Activated CD8-positive, alpha-beta memory T cell treated with anti-CD3 and anti-CD28 coated beads, Interleukin-2, amount 50 U/mL, for 48 hours (primary cell): ENCODE results near the gene OTX1.
A peak's percentile ranks its signal among the peaks of the same experiment; 100 is the strongest.

Experiments used
- DNase-seq: peaks from one replicate; pipeline ENCODE4 v3.0.0-alpha.2; 2020

Gene OTX1

DNA sequence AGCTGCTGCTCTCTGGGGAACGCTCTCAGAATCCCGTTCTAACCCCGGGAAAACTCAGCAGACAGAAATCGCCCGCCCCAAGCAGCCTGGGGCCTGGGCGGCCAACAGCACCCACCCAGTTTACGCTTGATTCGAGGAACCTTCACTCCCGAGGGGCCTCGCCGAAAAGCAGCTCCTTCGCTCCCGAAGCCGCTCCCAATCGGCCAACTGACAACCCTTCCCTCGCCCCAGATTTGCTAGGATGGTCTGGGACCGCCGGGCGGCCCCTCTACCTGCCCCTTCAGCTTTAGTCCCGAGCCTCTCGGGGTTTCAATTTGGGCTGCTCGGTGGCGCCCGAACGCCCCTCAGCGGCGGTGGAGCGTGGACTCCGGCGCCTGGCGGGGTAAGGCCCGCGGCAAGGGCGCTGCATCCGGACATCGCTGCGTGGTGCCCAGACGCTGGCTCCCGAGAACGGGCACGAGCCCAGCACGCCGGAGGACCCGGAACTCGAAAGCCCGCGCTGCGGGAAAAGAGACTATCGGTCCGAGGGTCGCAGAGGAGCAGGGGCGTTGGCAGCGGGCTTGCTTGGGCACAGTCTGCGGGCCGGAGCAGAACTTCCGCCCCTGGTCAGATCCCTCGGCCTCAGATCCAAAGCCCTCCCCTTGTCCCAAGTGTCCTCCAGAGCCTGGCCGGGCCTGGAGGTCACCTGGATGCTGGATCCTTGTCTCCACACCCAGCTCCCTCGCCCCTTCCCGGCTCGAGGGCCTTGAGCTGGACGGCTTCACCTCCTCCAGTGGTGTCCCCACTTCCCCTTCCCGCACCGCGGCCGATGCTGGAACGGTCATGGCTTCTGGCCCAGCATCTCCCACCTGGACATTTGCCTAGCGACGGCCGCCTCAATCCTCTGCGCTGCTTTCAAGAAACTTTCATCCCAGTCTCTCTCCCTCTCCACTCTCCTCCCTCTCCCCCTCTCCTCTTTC, 3.0 kb upstream of the OTX1 start:
- DNase-seq, result peak; percentile 62

DNA sequence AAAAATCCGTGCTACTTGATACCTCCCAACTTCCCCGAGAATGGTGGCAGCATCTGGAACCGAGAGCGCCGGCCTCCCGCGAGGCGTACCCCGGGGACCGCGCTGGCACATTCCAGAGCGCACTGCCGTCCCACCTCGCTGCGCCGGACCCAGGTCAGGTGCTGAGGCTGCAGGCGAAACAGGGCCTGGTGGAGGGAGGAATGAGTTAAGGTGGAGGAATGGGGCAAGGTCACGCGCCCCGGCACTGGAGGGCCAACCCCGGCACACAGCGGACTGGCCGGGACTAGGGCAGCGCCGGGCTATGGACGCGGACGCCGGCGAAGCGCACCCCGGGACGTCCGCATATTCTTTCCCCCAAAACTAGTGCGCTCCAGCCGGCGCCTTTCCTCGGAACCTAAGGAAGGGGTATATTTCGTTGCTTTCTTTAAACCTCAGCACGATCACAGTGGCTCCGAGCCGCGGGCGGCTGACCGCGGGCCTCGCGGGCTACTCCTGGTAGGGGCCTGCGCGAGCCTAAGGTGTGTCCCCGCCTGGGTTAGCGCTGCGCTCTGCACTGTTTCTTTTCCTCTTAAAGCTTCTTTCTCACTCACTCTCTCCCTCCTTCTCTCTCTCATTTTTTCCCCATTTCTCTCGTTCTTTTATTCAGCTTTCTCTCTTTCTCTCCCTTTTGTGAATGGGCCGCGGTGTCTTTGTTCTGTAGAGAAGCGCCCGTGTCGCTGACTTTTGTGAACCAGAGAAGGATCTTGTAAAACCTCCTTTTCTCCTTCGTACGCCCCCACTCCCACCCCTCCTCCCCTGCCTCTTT, 2.1 kb upstream of the OTX1 start:
- peak; percentile 59 for DNase-seq

DNA sequence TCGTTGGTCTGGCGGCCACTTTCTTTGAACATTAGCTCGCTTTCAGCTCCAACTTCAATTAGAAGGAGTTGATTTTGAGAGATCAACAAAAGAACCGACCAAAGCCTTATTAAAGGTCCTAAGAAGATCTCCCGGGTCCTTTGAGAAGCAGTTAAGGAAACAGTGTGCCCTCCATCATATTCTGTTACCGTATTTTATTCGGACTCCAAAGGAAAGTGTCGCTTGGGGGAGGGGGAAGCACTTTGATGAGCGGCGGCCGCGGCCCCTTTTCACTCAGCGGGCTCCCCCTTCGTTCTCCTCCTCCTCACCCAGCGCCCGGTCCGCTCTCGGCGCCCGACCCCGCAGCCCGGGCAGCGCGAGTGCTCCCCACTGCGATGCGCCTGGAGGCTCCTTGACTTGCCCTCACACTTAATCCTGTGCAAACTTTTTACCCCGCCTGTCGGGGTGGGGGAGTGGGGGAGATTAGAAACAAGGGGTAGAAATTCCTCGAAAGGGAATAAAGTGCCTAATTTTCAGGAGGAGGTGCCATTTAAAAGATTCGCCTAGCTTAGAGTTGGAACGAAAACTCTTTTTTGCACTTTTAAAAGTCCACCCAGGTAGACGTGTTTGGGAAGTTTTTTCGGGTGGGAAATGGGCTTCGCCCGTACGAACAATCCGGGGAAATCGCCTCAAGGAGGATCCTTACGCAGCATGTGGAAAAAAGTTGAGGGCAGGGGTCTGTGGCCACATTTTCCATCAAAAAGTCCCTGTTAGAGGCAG, 1.2 kb upstream of the OTX1 start:
- DNase-seq, result peak; percentile 57

DNA sequence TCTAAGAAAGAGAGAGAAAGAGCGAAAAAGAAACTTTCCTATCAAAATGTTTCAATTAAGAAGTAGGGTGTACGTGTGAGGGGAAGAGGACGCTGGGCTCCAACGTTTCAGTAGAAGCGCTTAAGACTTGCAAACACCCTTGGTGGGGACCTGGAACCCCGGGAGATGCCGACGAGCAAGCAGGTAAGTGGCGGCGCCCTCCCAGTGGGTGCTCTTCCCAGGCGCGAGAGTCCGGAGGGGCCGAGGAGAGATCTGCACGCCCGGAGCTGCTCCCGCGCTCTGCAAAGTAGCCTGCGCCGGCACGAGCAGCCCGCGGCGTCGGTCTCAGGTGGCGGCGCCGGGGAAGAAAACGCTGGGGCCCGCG, 678 bp upstream of the OTX1 start:
- peak; percentile 66 for DNase-seq

DNA sequence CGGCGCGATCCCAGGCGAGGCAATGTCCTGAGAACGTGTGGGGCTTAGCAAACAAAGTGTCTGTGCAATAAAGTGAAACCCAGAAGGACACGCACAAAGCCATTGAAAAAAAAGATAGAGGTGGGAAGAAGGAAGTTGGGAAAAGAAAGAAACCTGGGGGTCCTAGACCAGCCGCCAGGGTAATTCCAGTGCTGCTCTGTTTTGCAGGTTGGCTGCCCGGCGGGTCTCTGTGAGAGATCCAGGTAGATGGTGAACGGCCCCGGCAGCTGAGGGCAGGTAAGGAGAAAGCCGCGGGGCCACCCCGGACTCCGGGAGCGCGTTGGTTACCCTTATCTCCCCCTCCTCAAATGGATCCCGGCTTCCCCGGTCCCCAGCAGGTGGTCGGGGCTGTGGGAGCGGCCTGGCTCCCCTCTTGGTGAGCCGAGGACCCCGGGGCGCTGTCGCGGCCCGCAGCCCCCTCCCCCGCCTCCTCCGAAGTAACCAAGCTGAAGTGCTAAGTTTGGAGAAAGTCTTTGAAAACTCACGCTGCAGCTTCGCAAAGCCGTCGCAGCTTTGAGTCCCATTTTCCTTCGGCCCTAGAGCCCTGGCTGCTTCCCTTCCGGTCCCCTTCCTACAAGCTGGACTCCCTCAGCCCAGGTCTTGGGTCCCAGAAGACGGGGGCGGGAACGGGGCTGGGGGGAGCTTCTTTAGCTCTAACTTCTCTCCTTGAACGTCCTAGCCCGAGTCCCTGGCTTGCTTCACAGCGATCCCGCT, 588 bp downstream of the OTX1 start:
- peak; percentile 63 for DNase-seq

DNA sequence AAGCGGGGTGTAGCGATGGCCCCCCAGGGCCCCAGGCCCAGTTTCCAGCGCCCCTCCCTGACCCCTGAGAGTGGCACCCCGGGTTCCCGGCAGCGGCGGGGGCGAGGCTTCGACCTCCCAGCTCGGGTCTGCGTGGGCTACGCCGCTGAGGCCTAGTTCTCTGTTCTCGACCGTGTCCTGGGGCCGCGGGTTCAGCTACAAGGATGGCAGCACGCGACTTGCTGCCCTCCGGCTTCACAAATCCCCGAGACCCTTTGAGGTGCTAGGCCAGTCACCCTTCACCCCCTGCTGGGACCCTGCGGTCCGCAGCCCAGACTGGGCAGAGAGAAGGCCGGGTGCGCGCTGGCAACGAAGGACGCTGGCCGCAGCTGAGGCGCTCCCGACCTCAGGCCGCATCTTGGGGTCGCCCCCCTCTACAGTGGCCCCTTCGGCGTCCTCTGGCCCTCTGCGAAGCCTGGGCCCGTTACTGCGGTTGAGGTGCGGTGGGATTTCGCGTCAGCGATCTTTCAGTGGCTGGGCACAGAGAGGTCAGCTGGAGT, 1.2 kb downstream of the OTX1 start:
- DNase-seq, result peak; percentile 61

DNA sequence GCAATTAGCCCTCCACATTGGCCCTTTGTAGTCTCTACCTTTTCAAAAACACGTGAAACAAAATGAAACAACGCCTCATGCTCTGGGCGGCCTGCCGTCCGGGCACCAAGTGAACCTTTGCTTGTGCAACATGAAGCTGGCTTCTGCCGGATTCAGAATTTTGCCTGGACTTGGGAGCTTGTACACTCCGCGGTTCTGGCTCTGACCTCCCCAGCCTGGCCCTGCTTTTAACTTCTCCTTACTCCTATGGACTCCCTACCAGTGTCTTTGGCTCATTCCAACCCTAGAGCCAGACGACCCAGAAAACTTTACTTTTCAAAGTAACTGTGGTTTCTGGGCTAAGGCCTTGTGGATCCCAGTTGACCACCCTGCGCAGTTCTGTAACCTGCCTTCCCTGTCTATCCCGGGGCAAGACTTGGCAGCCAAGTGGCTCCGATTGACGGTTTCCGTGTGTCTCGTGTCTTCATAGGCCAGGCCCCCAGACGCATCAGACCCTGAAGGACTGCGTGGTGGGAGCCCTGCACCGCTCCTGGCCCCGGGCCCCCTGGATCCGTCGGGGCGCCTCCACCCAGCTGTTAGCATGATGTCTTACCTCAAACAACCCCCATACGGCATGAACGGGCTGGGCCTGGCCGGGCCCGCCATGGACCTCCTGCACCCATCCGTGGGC, 1.9 kb downstream of the OTX1 start:
- DNase-seq, result peak; percentile 52

DNA sequence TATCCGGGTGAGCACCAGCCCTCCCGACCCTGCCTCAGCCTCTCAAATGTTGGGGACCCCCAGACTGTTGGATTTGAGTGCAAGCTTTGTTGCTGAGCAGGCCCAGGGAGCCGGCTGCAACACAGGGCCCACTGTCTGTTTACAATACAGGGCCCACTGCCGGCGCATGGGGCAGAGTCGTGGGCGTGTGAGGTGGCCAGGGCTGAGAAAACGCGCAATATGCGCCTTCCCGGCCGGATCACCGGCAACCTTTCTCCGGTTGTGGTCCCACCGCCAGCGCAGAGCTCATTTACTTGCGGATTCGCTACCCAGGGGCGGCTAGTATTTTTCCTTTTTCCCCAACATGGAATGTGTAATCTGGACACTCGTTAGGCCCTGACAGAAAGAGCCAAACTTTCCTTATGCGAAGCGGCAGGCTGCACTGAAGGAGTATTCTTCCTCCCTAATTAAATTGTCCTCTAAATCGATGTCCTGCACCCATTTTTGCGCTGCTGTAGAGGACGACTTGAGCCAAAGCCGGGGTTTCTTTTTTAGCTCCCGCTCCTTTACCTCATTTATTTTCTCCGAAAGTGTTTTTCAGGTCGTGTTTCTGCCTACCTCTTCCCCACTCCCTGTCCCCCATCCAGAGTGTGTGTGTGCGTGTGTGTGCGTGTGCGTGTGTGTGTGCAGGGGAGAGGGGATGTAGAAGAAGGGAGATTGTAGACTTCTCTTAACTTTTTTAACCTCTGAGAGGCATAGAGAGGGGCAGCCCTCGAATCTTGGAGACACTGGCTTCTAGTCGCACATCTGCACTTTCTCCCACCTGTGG, 2.7 kb downstream of the OTX1 start:
- peak; percentile 54 for DNase-seq

DNA sequence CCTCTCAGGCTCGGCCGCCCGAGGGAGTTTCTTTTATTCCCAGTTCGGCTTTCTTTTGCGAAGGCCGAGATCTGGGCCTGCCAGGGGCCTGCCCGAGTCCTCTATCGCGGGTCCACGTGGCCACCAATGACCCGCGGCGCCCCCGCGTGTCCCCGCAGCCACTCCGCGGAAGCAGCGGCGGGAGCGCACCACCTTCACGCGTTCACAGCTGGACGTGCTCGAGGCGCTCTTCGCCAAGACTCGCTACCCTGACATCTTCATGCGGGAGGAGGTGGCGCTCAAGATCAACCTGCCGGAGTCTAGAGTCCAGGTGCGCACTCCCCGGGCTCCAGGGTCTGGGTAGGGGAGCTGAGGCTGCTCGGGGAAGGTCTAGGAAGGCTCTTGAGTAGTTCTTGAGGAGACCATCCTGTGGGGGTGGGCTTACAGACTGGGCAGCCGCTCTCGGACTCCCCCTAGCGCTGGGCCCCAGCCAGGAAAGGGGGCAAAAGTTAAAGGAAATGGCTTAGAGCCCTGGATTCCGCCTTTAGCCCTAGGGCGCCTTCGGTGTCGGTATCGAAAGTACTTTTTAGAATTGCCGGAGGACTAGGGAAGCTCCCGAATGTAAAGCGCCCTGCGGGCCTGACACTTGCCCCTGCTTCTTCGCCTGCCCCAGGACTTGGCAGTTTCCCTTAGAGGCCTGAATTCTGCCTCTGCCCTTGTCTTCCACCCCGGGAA, 3.4 kb downstream of the OTX1 start:
- peak; percentile 72 for DNase-seq

DNA sequence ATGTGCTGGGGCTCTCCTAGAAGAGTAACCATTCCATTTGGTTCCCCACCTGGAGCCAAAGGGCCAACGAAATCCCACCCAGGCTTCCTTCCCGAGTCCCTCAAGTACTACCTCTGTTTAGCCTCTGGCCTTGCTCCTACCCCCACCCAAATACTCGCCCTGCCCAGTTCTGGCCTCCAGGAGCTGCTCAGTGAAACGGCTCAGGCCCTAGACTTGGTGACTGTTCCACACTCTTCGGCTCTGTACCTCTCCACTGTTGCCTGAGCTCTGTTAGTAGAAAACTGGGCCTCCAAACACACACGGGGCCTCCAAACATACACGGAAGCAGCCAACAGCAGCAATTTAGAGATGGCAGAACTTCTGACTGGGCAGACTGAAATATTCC, 4.2 kb downstream of the OTX1 start:
- DNase-seq, result peak; percentile 53

DNA sequence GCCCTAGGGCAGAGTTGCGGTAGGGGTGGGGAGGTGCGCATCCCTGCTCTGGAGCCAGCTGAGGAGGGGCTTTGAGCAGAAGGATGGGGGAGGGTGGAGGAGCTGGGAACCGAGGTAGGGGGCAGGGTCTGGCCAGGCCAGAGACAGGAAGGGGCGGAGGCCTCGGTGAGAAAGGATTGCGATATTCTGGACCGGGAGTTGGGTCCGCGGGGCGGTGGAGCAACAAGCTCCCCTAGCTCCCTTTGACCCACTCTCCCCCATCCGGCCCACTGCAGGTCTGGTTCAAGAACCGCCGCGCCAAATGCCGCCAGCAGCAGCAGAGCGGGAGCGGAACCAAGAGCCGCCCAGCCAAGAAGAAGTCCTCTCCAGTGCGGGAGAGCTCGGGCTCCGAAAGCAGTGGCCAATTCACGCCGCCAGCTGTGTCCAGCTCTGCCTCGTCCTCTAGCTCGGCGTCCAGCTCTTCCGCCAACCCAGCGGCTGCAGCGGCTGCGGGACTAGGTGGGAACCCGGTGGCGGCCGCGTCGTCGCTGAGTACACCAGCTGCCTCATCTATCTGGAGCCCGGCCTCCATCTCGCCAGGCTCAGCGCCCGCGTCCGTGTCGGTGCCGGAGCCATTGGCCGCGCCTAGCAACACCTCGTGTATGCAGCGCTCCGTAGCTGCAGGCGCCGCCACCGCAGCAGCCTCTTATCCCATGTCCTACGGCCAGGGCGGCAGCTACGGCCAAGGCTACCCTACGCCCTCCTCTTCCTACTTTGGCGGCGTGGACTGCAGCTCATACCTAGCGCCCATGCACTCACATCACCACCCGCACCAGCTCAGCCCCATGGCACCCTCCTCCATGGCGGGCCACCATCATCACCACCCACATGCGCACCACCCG, 4.8 kb downstream of the OTX1 start:
- peak; percentile 66 for DNase-seq

DNA sequence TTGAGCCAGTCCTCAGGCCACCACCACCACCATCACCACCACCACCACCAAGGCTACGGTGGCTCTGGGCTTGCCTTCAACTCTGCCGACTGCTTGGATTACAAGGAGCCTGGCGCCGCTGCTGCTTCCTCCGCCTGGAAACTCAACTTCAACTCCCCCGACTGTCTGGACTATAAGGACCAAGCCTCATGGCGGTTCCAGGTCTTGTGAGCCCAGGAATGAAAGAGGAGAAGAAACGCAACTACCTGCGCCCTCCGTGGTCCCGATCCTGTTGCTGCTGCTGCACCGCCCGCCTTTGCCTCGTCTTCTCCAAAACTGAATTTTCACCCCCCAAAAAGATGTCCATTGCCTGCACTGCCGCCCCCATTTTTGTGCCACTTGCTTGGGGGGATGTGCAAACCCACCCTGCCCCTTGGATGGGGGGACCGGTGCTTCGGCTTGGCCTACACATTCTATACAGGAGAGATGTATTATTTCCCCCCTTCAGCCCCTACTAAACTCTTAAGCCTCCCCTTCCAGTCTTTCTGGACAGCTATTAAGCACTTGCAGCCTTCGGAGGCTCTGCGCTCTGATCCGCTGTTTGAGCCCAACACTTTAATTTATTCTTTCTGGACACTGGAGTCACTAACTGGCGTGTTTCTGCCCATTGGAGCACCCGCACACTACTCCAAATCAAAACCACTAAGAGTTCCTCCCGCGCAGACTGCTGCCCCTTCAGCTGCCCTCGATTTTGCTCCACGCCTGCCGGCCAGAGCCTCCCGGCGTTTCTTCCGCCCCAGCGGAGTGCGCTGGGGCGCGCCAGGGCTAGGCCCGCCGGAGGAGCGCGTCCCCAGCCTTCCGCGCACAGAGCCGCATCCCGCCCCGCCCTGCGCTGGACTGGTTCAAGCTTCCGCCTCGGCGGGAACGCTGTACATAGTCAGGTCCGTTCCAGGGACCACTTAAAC, 5.7 kb downstream of the OTX1 start:
- DNase-seq, result peak; percentile 66

DNA sequence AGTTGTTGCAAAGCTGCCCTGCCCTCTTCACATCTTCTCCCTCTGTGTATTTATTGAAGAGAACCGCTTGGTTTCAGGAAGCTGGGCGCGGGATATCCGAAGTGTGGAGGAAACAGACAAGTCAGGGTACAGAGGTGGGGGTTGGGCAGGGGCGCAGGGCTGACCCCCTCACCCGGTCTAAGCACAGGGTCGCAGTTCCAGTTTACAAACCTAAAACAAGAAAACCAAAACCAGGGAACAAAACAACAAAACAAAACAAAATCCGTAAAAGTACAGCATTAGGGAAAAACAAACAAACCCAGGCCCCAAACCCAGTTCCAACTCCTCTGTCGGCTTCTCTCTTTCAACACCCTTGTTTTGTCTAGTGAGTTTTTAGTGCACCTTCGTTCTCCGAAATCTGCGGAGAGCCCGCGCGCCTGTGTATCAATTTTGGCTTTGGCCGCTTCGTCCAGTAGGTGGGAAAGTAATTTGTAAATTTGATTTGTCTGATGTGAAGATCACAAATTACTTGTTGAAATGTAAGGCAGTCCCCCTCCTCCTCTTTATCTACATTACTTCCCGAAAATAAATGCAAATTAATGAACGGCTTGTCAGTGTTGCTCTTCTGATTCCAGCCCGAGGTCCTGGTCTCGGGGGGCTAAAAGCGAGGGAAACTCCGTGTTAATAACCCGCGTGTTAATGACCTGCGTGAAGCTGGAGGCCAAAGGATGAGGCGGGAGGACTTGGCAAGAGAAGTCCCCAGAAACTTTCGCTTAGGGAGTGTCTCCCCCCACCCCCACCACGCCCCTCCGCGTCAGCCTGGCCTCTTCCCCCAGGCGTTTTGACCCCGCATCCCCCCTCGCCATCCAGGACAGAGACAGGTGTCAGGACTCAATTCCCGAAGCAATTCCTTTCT, 6.9 kb downstream of the OTX1 start:
- peak; percentile 53 for DNase-seq

DNA sequence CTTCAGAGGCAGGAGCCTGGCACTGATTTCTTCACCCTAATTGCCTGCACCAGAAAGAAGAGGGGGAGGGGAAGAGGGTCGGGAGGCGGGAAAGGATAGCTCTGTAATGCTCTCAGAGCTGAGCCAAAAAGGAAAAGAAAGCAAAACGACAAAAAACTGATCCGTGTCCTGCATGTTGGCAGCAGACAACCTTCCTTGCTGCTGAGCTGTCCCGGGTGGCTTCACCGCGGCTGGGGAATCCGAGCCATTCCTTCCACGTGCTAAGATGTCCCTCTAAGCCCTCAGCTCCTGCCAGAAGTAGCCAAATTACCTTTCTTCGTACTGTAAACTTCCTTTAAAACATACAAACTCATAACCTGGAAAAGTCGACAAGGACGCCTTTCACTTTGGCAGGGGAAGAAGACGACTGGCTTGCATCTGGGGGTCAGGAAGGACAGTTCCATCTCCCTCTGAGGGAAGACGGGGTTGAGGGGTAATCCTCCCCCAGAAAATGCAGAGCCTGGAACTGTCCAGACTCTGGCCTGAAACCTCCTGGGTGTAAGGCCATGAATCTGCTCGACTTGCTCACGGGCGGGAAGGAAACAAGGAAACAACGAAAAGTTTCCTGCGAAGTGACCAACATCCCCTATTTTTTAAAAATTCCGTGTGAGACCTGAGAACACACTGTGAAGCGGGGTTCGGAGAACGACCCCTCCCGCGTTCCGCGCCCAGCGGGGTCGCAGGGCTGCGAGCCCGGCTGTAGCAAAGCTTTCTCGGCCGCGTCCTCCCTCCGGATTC, 7.7 kb downstream of the OTX1 start:
- DNase-seq, result peak; percentile 57

DNA sequence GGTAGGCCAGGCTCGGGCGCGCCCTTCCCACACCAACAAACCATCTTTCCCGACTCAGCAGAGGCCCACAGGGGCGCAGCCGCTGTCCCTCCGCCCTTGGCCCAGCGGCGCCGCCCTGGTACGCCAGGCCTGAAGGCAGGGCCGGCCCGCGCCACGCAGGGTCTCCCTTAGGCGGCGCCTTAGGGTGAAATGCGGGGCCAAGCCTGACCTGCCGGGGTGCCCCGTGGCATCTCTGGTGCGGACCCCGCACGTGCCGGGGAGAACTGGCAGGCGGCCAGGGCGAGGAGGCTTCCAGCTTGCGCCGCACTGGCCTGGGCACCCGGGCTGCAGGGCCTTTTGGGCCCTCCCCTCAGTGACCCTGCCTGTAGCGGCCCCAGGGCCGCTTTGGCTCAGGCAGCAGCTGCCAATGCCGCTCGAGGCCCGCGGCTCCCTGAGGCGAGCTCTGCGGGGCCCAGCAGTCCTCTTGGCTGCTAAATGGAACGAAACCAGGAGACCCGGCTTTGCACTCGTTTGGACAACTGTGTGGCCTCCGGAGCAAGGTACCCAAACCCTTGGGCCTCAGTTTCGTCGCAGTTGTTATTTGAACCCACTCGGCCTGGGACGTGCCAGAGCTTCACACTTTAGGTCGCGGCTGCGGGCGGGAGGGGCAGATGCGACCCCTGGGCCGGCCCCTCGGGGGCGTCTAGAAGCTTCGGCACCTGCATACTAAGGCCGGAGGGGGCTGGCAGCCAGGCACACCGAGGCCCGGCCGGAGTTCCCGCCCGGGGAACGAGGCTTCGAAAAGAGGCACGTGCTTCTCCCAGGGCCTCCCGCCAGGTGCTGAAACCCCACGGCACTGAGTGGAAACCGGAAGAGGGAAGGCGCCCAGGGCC, 8.5 kb downstream of the OTX1 start:
- peak; percentile 59 for DNase-seq
